Fibroblast of pulmonary artery (primary cell): ENCODE results near the gene OR2T34.

Source experiments
- DNase-seq: peaks from one replicate; pipeline ENCODE4 v3.0.0-alpha.2; 2010; ENCODE audit warnings: low read depth
- H3K4me3 ChIP-seq: replicated peaks from 2 replicates; pipeline ENCODE4 v1.5.1; 2011; ENCODE audit warnings: low read depth, mild to moderate bottlenecking, control low read depth, low read length, moderate library complexity
- TF ChIP-seq, protein P1 (sequence below): IDR thresholded peaks from 2 replicates; pipeline ENCODE4 v1.5.1; 2011; ENCODE audit warnings: mild to moderate bottlenecking, control low read depth, low read length, inconsistent platforms; ENCODE audit errors: missing control alignments

The OR2T34 gene

DNA sequence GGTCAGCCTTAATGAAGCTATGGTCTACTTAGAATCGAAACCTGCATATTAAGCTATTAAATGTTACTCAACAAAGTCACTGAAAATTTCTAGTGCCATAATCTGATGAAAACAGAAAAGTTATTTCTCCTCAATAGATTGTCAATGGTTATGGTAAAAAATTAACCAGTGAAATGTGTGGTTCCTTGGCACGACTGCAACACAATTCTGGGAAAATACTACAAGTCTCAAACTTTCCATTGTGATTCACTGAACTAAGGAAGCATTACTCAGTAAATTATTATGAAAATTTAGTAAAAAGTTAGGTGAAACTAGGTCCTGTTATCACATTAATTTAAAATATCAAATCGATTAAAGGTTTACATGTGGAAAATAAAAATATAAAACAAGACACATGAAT lies 35.7 kb upstream of the OR2T34 start:
- H3K4me3 ChIP-seq = no peak overlapping the region
- no peak for DNase-seq
- TF ChIP-seq, protein P1, sequence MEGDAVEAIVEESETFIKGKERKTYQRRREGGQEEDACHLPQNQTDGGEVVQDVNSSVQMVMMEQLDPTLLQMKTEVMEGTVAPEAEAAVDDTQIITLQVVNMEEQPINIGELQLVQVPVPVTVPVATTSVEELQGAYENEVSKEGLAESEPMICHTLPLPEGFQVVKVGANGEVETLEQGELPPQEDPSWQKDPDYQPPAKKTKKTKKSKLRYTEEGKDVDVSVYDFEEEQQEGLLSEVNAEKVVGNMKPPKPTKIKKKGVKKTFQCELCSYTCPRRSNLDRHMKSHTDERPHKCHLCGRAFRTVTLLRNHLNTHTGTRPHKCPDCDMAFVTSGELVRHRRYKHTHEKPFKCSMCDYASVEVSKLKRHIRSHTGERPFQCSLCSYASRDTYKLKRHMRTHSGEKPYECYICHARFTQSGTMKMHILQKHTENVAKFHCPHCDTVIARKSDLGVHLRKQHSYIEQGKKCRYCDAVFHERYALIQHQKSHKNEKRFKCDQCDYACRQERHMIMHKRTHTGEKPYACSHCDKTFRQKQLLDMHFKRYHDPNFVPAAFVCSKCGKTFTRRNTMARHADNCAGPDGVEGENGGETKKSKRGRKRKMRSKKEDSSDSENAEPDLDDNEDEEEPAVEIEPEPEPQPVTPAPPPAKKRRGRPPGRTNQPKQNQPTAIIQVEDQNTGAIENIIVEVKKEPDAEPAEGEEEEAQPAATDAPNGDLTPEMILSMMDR = no peak

GRCh38 chr1:248599396-248599795 lies 24.8 kb upstream of the OR2T34 start:
- no peak for DNase-seq
- H3K4me3 ChIP-seq = no peak overlapping the region
- TF ChIP-seq, protein P1 = no peak

- no peak for DNase-seq
- TF ChIP-seq, protein P1 = no peak
- no peak within 1 kb of the TSS for H3K4me3 ChIP-seq
Measured at GRCh38 chr1:248597589-248597988, 23.0 kb upstream of the OR2T34 start, which contains the start of gene OR2T10. Gene OR2T10 (minus strand): TSS chr1:248597700. CDS start chr1:248593768, 3,932 bp downstream.

DNA sequence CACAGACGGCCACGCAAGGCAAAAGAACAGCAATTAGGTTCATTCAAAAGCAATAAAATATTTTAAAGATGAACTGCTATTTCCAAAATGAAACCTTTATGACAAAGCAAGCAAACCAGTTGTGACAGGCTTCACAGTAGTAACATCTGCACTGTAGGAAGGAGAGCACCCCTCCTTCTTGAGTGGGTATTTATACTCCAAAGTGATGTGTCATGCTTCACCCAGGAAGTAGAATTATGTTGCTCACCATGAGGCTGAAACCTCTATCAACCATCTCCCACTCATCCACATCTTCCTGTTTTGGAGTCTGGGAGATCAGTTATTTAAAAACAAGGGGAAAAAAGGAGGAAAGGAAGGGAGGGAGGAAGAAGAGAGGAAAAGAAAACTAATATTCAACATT lies 22.1 kb upstream of the OR2T34 start:
- H3K4me3 ChIP-seq = no peak overlapping the region
- DNase-seq = no peak
- TF ChIP-seq, protein P1 = no peak

- TF ChIP-seq, protein P1 = no peak
- no peak for DNase-seq
- no peak overlapping the region for H3K4me3 ChIP-seq
Measured at GRCh38 chr1:248593226-248593625, 18.7 kb upstream of the OR2T34 start.

DNA sequence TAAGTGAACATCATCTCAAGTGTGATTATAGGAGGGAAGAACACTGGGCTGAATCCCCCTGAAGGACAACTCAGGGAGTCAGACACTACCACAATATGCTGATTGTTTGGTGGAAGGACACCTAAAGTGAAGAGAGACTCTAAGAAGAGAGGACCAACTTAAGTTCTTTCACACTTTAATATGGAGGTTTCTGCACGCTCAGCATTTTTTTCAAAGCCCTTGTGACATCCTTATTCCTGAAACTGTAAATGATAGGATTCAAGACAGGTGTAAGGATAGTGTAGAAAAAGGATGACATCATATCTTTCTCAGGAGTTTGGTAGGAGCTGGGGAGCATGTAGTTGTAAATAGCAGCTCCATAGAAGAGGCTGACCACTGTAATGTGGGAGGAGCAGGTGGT lies 18.1 kb upstream of the OR2T34 start:
- DNase-seq = no peak
- TF ChIP-seq, protein P1 = no peak
- no peak overlapping the region for H3K4me3 ChIP-seq

DNA sequence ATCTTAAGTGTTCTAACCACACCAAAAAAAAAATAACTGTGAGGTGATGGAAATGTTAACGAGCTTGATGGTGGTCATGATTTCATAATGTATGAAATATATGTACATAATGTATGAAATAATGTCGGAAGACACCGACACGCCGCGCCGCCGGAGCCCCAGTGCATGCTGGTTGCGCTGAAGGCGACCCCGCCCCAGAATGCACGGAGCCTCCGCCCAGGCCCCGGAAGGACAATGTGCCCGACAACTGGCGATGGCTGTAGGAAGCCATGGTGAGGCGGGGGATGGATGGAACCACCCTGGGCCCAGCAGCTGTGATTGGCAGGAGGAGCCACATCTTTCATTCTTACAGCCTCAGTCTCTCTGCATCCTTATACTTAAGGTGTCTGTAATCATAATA lies 15.5 kb upstream of the OR2T34 start:
- H3K4me3 ChIP-seq = no peak overlapping the region
- no peak for DNase-seq
- TF ChIP-seq, protein P1 = no peak
